H1 (cell line): Measurements from ENCODE around the gene JDP2. TPM values are rescaled to one million over a fixed set of nuclear protein-coding genes. Genes with fewer than 3 reads are reported as not detected.

Experiments used
- ASH2L ChIP-seq: fragments of 200-600, 300-600 bp; sonication (generic); IDR thresholded peaks from one replicate; pipeline ENCODE4 v1.7.1; 2017; ENCODE audit warnings: low read length
- E2F6 ChIP-seq: IDR thresholded peaks from 2 replicates; pipeline ENCODE4 v1.6.1; 2012; ENCODE audit warnings: inconsistent platforms
- HDAC6 ChIP-seq: IDR thresholded peaks from one replicate; pipeline ENCODE4 v1.7.1; 2012; ENCODE audit warnings: low read depth, mild to moderate bottlenecking, inconsistent platforms, low read length, moderate library complexity
- KDM4A ChIP-seq: IDR thresholded peaks from one replicate; pipeline ENCODE4 v1.7.1; 2012; ENCODE audit warnings: low read depth, mild to moderate bottlenecking, moderate library complexity, low read length, inconsistent platforms; ENCODE audit not compliant: severe bottlenecking
- KDM5A ChIP-seq: fragments of 200-600 bp; IDR thresholded peaks from 2 replicates; pipeline ENCODE4 v1.7.1; 2012; ENCODE audit warnings: mild to moderate bottlenecking, low read length, inconsistent platforms, mixed read lengths
- SP4 ChIP-seq: IDR thresholded peaks from 2 replicates; pipeline ENCODE4 v1.6.1; 2012; ENCODE audit warnings: low read length, inconsistent platforms
- polyA plus RNA-seq, 7 experiments: library from polyadenylated mRNA; depleted of rRNA in 3 of 7; stranded (reverse) in 5 of 7; unstranded in 2 of 7; fragments of >200 nt in 5 of 7; fragments of 200-250 nt in 2 of 7; gene quantifications; 1 replicate in 5 of 7; 2 replicates in 1 of 7; 4 replicates in 1 of 7; pipeline versions ENCODE4 v1.2.1 to v1.2.3, GENCODE V29; 2011 to 2013; ENCODE audit warnings: missing spikeins in 2 of 7, mixed read lengths in 2 of 7
- total RNA-seq: library from RNA; stranded (reverse); fragmentation: NEBNext Ultra II Directional; extraction: Animal tissue kit (Norgen Biotek cat#: 25700); gene quantifications from 2 replicates; pipeline ENCODE4 v1.2.1, GENCODE V29; 2021

JDP2 gene
- total and polyA plus RNA-seq, 2 of the 8 experiments (the other 6 are each of a cell fraction or from before 2014, with no cell fraction given), result 8.9 to 27.2 TPM

- no peak for TF ChIP-seq KDM4A
- TF ChIP-seq ASH2L, result no peak
- TF ChIP-seq HDAC6, result no peak
- no peak for TF ChIP-seq SP4
- no peak for TF ChIP-seq KDM5A
- TF ChIP-seq E2F6, result no peak
Measured at GRCh38 chr14:75445236-75445635, 17.4 kb downstream of the JDP2 start (continued).
